Measurements from ENCODE around the gene IL10RA. TPM values are rescaled to one million over a fixed set of nuclear protein-coding genes. Genes with fewer than 3 reads are reported as not detected.

The IL10RA gene
- total and polyA plus RNA-seq, 9 donors: 2.9 to 7.8 (median 4.3) TPM

- H3K4me3 ChIP-seq (ENCODE audit: low read length): no peak overlapping the region
- H3K9me3 ChIP-seq (replicated peaks; ENCODE audit: control insufficient read depth, low read depth, low read length): no peaks in the 10 kb centered on the region
- peaks cover 4% of the 10 kb centered on the region for H3K27me3 ChIP-seq (ENCODE audit: control insufficient read depth, insufficient read depth, low read length)
- no peak overlapping the region for H3K27ac ChIP-seq (ENCODE audit: low read length)
- no peak for DNase-seq
- no CpG with 5 or more reads among the region's 1 CpG for WGBS (ENCODE audit: insufficient coverage)
- H3K36me3 ChIP-seq (ENCODE audit: control insufficient read depth, insufficient read depth, low read length): no peaks in the 10 kb centered on the region
- H3K4me1 ChIP-seq (ENCODE audit: control insufficient read depth, insufficient read depth, low read length): no peaks in the 10 kb centered on the region
Measured at GRCh38 chr11:117960406-117960805, 25.8 kb upstream of the IL10RA start.

GRCh38 chr11:117961896-117962295 is 24.3 kb upstream of the IL10RA start:
- H3K36me3 ChIP-seq (ENCODE audit: control insufficient read depth, insufficient read depth, low read length): no peaks in the 10 kb centered on the region
- no peak overlapping the region for H3K27ac ChIP-seq (ENCODE audit: low read length)
- H3K27me3 ChIP-seq (ENCODE audit: control insufficient read depth, insufficient read depth, low read length): peaks cover 4% of the 10 kb centered on the region
- H3K4me1 ChIP-seq (ENCODE audit: control insufficient read depth, insufficient read depth, low read length): no peaks in the 10 kb centered on the region
- WGBS (ENCODE audit: insufficient coverage): 86% methylated on average over 9 of the region's 10 CpGs
- no peaks in the 10 kb centered on the region for H3K9me3 ChIP-seq (replicated peaks; ENCODE audit: control insufficient read depth, low read depth, low read length)
- H3K4me3 ChIP-seq (ENCODE audit: low read length): no peak overlapping the region
- no peak for DNase-seq

- H3K9me3 ChIP-seq (replicated peaks; ENCODE audit: control insufficient read depth, low read depth, low read length): no peaks in the 10 kb centered on the region
- H3K27ac ChIP-seq (ENCODE audit: low read length): no peak overlapping the region
- no peaks in the 10 kb centered on the region for H3K4me1 ChIP-seq (ENCODE audit: control insufficient read depth, insufficient read depth, low read length)
- H3K4me3 ChIP-seq (ENCODE audit: low read length): no peak overlapping the region
- H3K27me3 ChIP-seq (ENCODE audit: control insufficient read depth, insufficient read depth, low read length): no peaks in the 10 kb centered on the region
- no peak for DNase-seq
- no peaks in the 10 kb centered on the region for H3K36me3 ChIP-seq (ENCODE audit: control insufficient read depth, insufficient read depth, low read length)
- WGBS (ENCODE audit: insufficient coverage): no CpG with 5 or more reads among the region's 3 CpGs
Measured at GRCh38 chr11:117962826-117963225, 23.4 kb upstream of the IL10RA start.

- no peaks in the 10 kb centered on the region for H3K36me3 ChIP-seq (ENCODE audit: control insufficient read depth, insufficient read depth, low read length)
- WGBS (ENCODE audit: insufficient coverage): 59% methylated on average over 4 of the region's 8 CpGs
Measured at GRCh38 chr11:117966908-117967307, 19.3 kb upstream of the IL10RA start.

GRCh38 chr11:117969160-117969991 is 16.8 kb upstream of the IL10RA start:
- no peaks in the 10 kb centered on the region for H3K9me3 ChIP-seq (replicated peaks; ENCODE audit: control insufficient read depth, low read depth, low read length)
- H3K27ac ChIP-seq (ENCODE audit: low read length): no peak overlapping the region
- no peaks in the 10 kb centered on the region for H3K4me1 ChIP-seq (ENCODE audit: control insufficient read depth, insufficient read depth, low read length)
- WGBS (ENCODE audit: insufficient coverage): 85% methylated on average over 2 of the region's 5 CpGs
- H3K27me3 ChIP-seq (ENCODE audit: control insufficient read depth, insufficient read depth, low read length): no peaks in the 10 kb centered on the region
- no peak for DNase-seq
- H3K36me3 ChIP-seq (ENCODE audit: control insufficient read depth, insufficient read depth, low read length): no peaks in the 10 kb centered on the region
- no peak overlapping the region for H3K4me3 ChIP-seq (ENCODE audit: low read length)

More at GRCh38 chr11:117966908-117967307, 19.3 kb upstream of the IL10RA start:
- Histone ChIP-seq H3K4me3 (ENCODE audit: low read length) (no peak overlapping the region), H3K27me3 (ENCODE audit: control insufficient read depth, insufficient read depth, low read length) (no peaks in the 10 kb centered on the region), H3K27ac (ENCODE audit: low read length) (no peak overlapping the region), H3K4me1 (ENCODE audit: control insufficient read depth, insufficient read depth, low read length) (no peaks in the 10 kb centered on the region), H3K9me3 (replicated peaks; ENCODE audit: control insufficient read depth, low read depth, low read length) (no peaks in the 10 kb centered on the region)
- DNase-seq: no peak

GRCh38 chr11:117970400-117971024 is 15.7 kb upstream of the IL10RA start:
- H3K9me3 ChIP-seq (replicated peaks; ENCODE audit: control insufficient read depth, low read depth, low read length): no peaks in the 10 kb centered on the region
- H3K4me1 ChIP-seq (ENCODE audit: control insufficient read depth, insufficient read depth, low read length): no peaks in the 10 kb centered on the region
- WGBS (ENCODE audit: insufficient coverage): no CpG with 5 or more reads among the region's 4 CpGs
- no peak overlapping the region for H3K27ac ChIP-seq (ENCODE audit: low read length)
- H3K36me3 ChIP-seq (ENCODE audit: control insufficient read depth, insufficient read depth, low read length): no peaks in the 10 kb centered on the region
- no peaks in the 10 kb centered on the region for H3K27me3 ChIP-seq (ENCODE audit: control insufficient read depth, insufficient read depth, low read length)
- no peak overlapping the region for H3K4me3 ChIP-seq (ENCODE audit: low read length)
- peak; percentile 65 for DNase-seq

- Histone ChIP-seq H3K4me1 (ENCODE audit: control insufficient read depth, insufficient read depth, low read length) (peaks cover 6% of the 10 kb centered on the region), H3K27ac (ENCODE audit: low read length) (no peak overlapping the region), H3K4me3 (ENCODE audit: low read length) (no peak overlapping the region), H3K27me3 (ENCODE audit: control insufficient read depth, insufficient read depth, low read length) (no peaks in the 10 kb centered on the region), H3K36me3 (ENCODE audit: control insufficient read depth, insufficient read depth, low read length) (no peaks in the 10 kb centered on the region), H3K9me3 (replicated peaks; ENCODE audit: control insufficient read depth, low read depth, low read length) (no peaks in the 10 kb centered on the region)
- 89% methylated on average over 5 of the region's 10 CpGs for WGBS (ENCODE audit: insufficient coverage)
- DNase-seq: no peak
Measured at GRCh38 chr11:117972044-117972443, 14.2 kb upstream of the IL10RA start.

- no peak for DNase-seq
- 52% methylated on average over 3 of the region's 9 CpGs for WGBS (ENCODE audit: insufficient coverage)
- Histone ChIP-seq H3K4me3 (ENCODE audit: low read length) (no peak overlapping the region), H3K4me1 (ENCODE audit: control insufficient read depth, insufficient read depth, low read length) (peaks cover 6% of the 10 kb centered on the region), H3K36me3 (ENCODE audit: control insufficient read depth, insufficient read depth, low read length) (no peaks in the 10 kb centered on the region), H3K27me3 (ENCODE audit: control insufficient read depth, insufficient read depth, low read length) (no peaks in the 10 kb centered on the region), H3K9me3 (replicated peaks; ENCODE audit: control insufficient read depth, low read depth, low read length) (no peaks in the 10 kb centered on the region), H3K27ac (ENCODE audit: low read length) (no peak overlapping the region)
Measured at GRCh38 chr11:117972629-117973502, 13.3 kb upstream of the IL10RA start.

GRCh38 chr11:117973503-117973860 is 12.7 kb upstream of the IL10RA start:
- no peak overlapping the region for H3K27ac ChIP-seq (ENCODE audit: low read length)
- peaks cover 6% of the 10 kb centered on the region for H3K4me1 ChIP-seq (ENCODE audit: control insufficient read depth, insufficient read depth, low read length)
- H3K27me3 ChIP-seq (ENCODE audit: control insufficient read depth, insufficient read depth, low read length): no peaks in the 10 kb centered on the region
- no peaks in the 10 kb centered on the region for H3K9me3 ChIP-seq (replicated peaks; ENCODE audit: control insufficient read depth, low read depth, low read length)
- no peak for DNase-seq
- no peaks in the 10 kb centered on the region for H3K36me3 ChIP-seq (ENCODE audit: control insufficient read depth, insufficient read depth, low read length)
- no peak overlapping the region for H3K4me3 ChIP-seq (ENCODE audit: low read length)
- no CpG with 5 or more reads among the region's 4 CpGs for WGBS (ENCODE audit: insufficient coverage)

GRCh38 chr11:117976445-117976844 is 9.7 kb upstream of the IL10RA start:
- WGBS (ENCODE audit: insufficient coverage): 77% methylated on average over 4 of the region's 4 CpGs
- H3K4me1 ChIP-seq (ENCODE audit: control insufficient read depth, insufficient read depth, low read length): peaks cover 6% of the 10 kb centered on the region

More at GRCh38 chr11:117976445-117976844, 9.7 kb upstream of the IL10RA start:
- H3K4me3 ChIP-seq (ENCODE audit: low read length): no peak overlapping the region
- no peak overlapping the region for H3K27ac ChIP-seq (ENCODE audit: low read length)
- no peaks in the 10 kb centered on the region for H3K36me3 ChIP-seq (ENCODE audit: control insufficient read depth, insufficient read depth, low read length)
- peaks cover 8% of the 10 kb centered on the region for H3K27me3 ChIP-seq (ENCODE audit: control insufficient read depth, insufficient read depth, low read length)
- no peak for DNase-seq
- H3K9me3 ChIP-seq (replicated peaks; ENCODE audit: control insufficient read depth, low read depth, low read length): no peaks in the 10 kb centered on the region
